Endothelial cell of umbilical vein (primary cell): ENCODE measurements around the gene SAMD1. TPM values are rescaled to one million over a fixed set of nuclear protein-coding genes. Genes with fewer than 3 reads are reported as not detected.

ENCODE experiments used
- BruUV-seq: library from RNA; stranded (reverse); fragments of 400-500 nt; replicated peaks from 2 replicates; lab custom pipeline; 2021; lab: Mats Ljungman, UMichigan
- CTCF ChIA-PET: fragments of 300-600, 350-600 bp; sonication (Branson Sonifier 250); formaldehyde crosslinking; loops from one replicate; lab custom pipeline; 2021; ENCODE audit warnings: antibody characterized with exemption, inconsistent platforms; lab: Charles Lee
- POLR2A ChIA-PET: fragments of 300-600, 350-600 bp; sonication (Branson Sonifier 250); formaldehyde crosslinking; loops from one replicate; lab custom pipeline; 2021; ENCODE audit warnings: antibody characterized with exemption, inconsistent platforms; lab: Charles Lee
- DNase-seq: peaks from one replicate; pipeline ENCODE4 v3.0.0-alpha.2; 2011; ENCODE audit warnings: low read depth, low spot score
- FAIRE-seq: peaks from 2 replicates; lab custom pipeline; 2011; peaks lifted over from hg19 to GRCh38; lab: Jason Lieb, UNC
- H2AFZ ChIP-seq: 2 replicates; pipeline ENCODE4 v1.6.0; 2012; ENCODE audit warnings: low read depth, low read length, control low read depth, inconsistent platforms
- H3K27ac ChIP-seq: 2 replicates; pipeline ENCODE4 v1.5.1; 2011; ENCODE audit warnings: low read depth, mild to moderate bottlenecking, control low read depth, low read length, moderate library complexity; ENCODE audit not compliant: insufficient read depth
- H3K27me3 ChIP-seq, 2 experiments: 2 replicates each; pipeline versions ENCODE4 v1.6.0 to v1.6.1; 2011; ENCODE audit warnings: low read length in 2 of 2, mixed read lengths in 1 of 2; ENCODE audit not compliant: control insufficient read depth in 2 of 2, insufficient read depth in 2 of 2
- H3K36me3 ChIP-seq, 2 experiments: 2 replicates in 1 of 2; 3 replicates in 1 of 2; pipeline ENCODE4 v1.5.1; 2011; ENCODE audit warnings: low read length in 2 of 2, mild to moderate bottlenecking in 1 of 2, moderate library complexity in 1 of 2; ENCODE audit not compliant: control insufficient read depth in 2 of 2, insufficient read depth in 2 of 2; ENCODE audit errors: extremely low read depth in 1 of 2
- H3K4me1 ChIP-seq: 3 replicates; pipeline ENCODE4 v1.5.1; 2011; ENCODE audit warnings: mild to moderate bottlenecking, low read length; ENCODE audit not compliant: control insufficient read depth, insufficient read depth; ENCODE audit errors: extremely low read depth
- H3K4me2 ChIP-seq: 2 replicates; pipeline ENCODE4 v1.6.1; 2011; ENCODE audit warnings: low read length, control low read depth, mixed read lengths; ENCODE audit not compliant: insufficient read depth
- H3K4me3 ChIP-seq, 3 experiments: fragments of 200-600 bp in 1 of 3; sonication (generic), shearing (Covaris generic) in 1 of 3; replicated peaks in 1 of 3; 2 replicates each; pipeline ENCODE4 v1.5.1; 2011 to 2016; ENCODE audit warnings: control low read depth in 3 of 3, low read length in 3 of 3, mild to moderate bottlenecking in 2 of 3, inconsistent platforms in 1 of 3, low read depth in 1 of 3, moderate library complexity in 1 of 3; ENCODE audit not compliant: insufficient read depth in 1 of 3
- H3K79me2 ChIP-seq: 2 replicates; pipeline ENCODE4 v1.6.0; 2012; ENCODE audit warnings: low read length, inconsistent platforms; ENCODE audit not compliant: control insufficient read depth, insufficient read depth
- H3K9ac ChIP-seq: replicated peaks from 2 replicates; pipeline ENCODE3; 2011; ENCODE audit warnings: low read length, control low read depth; ENCODE audit not compliant: insufficient read depth; ENCODE audit errors: extremely low read depth
- H3K9me1 ChIP-seq: replicated peaks from 3 replicates; pipeline ENCODE4 v1.6.0; 2011; ENCODE audit warnings: mild to moderate bottlenecking, low read length; ENCODE audit not compliant: control insufficient read depth, insufficient read depth; ENCODE audit errors: extremely low read depth
- H3K9me3 ChIP-seq: replicated peaks from 2 replicates; pipeline ENCODE4 v1.5.1; 2012; ENCODE audit warnings: low read length, inconsistent platforms; ENCODE audit not compliant: control insufficient read depth, insufficient read depth
- H4K20me1 ChIP-seq: replicated peaks from 2 replicates; pipeline ENCODE3; 2011; ENCODE audit warnings: mild to moderate bottlenecking, low read length; ENCODE audit not compliant: control insufficient read depth, insufficient read depth; ENCODE audit errors: extremely low read depth
- CTCF ChIP-seq, 2 donors: IDR thresholded peaks; 1 replicate in 1 of 2; 2 replicates in 1 of 2; pipeline ENCODE4 v1.5.1; 2011; ENCODE audit warnings: low read length in 2 of 2, mild to moderate bottlenecking in 2 of 2, moderate library complexity in 2 of 2, control low read depth in 1 of 2, inconsistent platforms in 1 of 2, low read depth in 1 of 2; ENCODE audit not compliant: insufficient read depth in 1 of 2; ENCODE audit errors: extremely low read depth in 1 of 2
- EZH2 ChIP-seq: IDR thresholded peaks from 2 replicates; pipeline ENCODE4 v1.6.1; 2012; ENCODE audit warnings: borderline replicate concordance, low read depth, mild to moderate bottlenecking, moderate library complexity, low read length, inconsistent platforms; ENCODE audit not compliant: severe bottlenecking
- FOS ChIP-seq: IDR thresholded peaks from 2 replicates; pipeline ENCODE4 v1.6.1; 2011; ENCODE audit warnings: mild to moderate bottlenecking, low read length, moderate library complexity, borderline replicate concordance; ENCODE audit not compliant: insufficient read depth
- GATA2 ChIP-seq: IDR thresholded peaks from 2 replicates; pipeline ENCODE4 v1.7.0; 2011; ENCODE audit warnings: low read depth, mild to moderate bottlenecking, moderate library complexity, mixed read lengths, low read length; ENCODE audit not compliant: insufficient read length, insufficient read depth
- MAX ChIP-seq: IDR thresholded peaks from 2 replicates; pipeline ENCODE4 v1.6.1; 2011; ENCODE audit not compliant: insufficient read depth, insufficient read length
- MYC ChIP-seq: IDR thresholded peaks from one replicate; pipeline ENCODE4 v1.6.1; 2011; ENCODE audit warnings: mild to moderate bottlenecking, low read depth, low read length
- POLR2A ChIP-seq: IDR thresholded peaks from 2 replicates; pipeline ENCODE4 v1.6.1; 2012; ENCODE audit warnings: low read depth, mild to moderate bottlenecking, control low read depth, low read length
- POLR2AphosphoS5 ChIP-seq: IDR thresholded peaks from 2 replicates; pipeline ENCODE4 v1.6.1; 2012; ENCODE audit warnings: low read depth, mild to moderate bottlenecking, control low read depth, low read length, moderate library complexity; ENCODE audit not compliant: insufficient read depth
- dilution Hi-C: fragments of 300-500 bp; cut with MboI; formaldehyde crosslinking; loops from one replicate; pipeline ENCODE4 v1.15.0; 2019; ENCODE audit warnings: low sequenced_read_pairs; ENCODE audit not compliant: extremely low pct_ligation_motif_present
- intact Hi-C: fragments of 100-400 bp; cut with micrococcal nuclease; formaldehyde crosslinking; loops from one replicate; pipeline ENCODE4 v1.10.0; 2022
- polyA plus RNA-seq, 4 experiments: library from polyadenylated mRNA; depleted of rRNA in 3 of 4; stranded (reverse) in 3 of 4; unstranded in 1 of 4; fragments of >200 nt; gene quantifications; 2 replicates each; pipeline versions ENCODE4 v1.2.1 to v1.2.3, GENCODE V29; 2011 to 2012; ENCODE audit warnings: missing spikeins in 1 of 4
- total RNA-seq: library from RNA; stranded (reverse); gene quantifications from 2 replicates; pipeline ENCODE4 v1.2.3, GENCODE V29; 2021

SAMD1 gene
- total and polyA plus RNA-seq, 2 donors (not counting 3 experiments of a cell fraction or from before 2014, with no cell fraction given): 14.1 to 35.9 TPM

DNA sequence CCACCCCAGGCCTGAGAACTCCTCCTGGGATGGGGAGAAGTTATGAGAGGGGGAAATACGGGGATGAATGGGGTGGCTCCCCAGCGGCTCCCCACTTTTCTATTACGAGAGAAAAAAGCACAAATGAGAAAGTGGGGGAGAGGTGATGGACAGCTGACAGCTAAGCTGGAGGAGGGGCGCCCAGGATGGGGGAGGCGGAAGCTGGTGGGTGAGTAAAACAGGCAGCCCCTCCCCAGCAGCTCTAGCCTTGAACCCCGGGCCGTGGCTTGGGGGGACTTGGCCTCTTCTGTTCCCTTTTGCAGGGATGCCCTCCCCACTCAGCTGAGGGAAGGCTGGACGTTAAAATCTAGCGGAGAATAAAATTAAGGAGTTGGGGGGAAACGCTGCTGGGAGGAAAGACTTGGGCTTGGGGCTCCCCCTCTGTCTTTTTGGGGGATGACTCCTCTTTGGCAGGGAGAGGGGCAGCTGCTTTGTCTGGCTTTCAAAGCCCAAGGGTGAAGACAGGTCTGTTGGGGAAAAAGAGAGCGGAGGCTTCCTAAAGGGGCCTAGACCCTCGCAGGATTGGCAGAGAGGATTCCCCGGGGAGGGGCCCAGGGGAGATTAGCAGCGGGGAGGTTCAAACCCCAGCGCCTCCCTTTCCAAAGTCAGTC is 1.4 kb upstream of the SAMD1 start:
- dilution Hi-C loops: no loop called here
- Histone ChIP-seq H2AFZ (no peak overlapping the region), H3K36me3 (peaks cover 0 to 11% of the 10 kb centered on the region in 2 experiments), H3K9me3 (peaks cover 3% of the 10 kb centered on the region), H3K27me3 (no peaks in the 10 kb centered on the region), H3K4me2 (peak overlapping the region; percentile 94), H3K9ac (no peak overlapping the region), H3K9me1 (no peaks in the 10 kb centered on the region), H4K20me1 (no peaks in the 10 kb centered on the region), H3K4me1 (peaks cover 9% of the 10 kb centered on the region), H3K4me3 (peak overlapping the region; percentile 52 to 94 (median 86)), H3K79me2 (no peaks in the 10 kb centered on the region), H3K27ac (no peak overlapping the region)
- TF ChIP-seq POLR2A (no peak), GATA2 (no peak), POLR2AphosphoS5 (no peak), CTCF (IDR thresholded peaks at IDR 0.05; ENCODE audit: extremely low read depth in 1 of 2, insufficient read depth in 1 of 2, low read depth in 1 of 2, low read length in 2 of 2) (no peak), MYC (no peak), FOS (no peak), MAX (no peak), EZH2 (no peak)
- POLR2A ChIA-PET: no interaction called here
- no peak for FAIRE-seq
- BruUV-seq: TSS peak; percentile 73
- no peak for DNase-seq
- CTCF ChIA-PET: interaction anchor here (0.7 to 1.3 kb wide), 2 partner anchors 20 to 321 kb away, joined by 4 to 5 read pairs; partner anchors contain the start of gene MISP3
- intact Hi-C loops: loop anchor here (1.0 to 2.0 kb wide), 2 partner anchors 25 to 44 kb away; partner anchors contain the start of genes ASF1B and PRKACA
